HEK293 (cell line): Measurements from ENCODE around the gene FHL1.

Experiments
- CTCF ChIA-PET: fragments of 350-600 bp; formaldehyde crosslinking; extraction: SDS; loops from one replicate; lab custom pipeline; 2021; ENCODE audit warnings: antibody characterized with exemption; lab: Yijun Ruan, JAX
- POLR2A ChIA-PET: fragments of 300-600 bp; formaldehyde crosslinking; extraction: SDS; loops from one replicate; lab custom pipeline; 2020; ENCODE audit warnings: antibody characterized with exemption, inconsistent platforms; lab: Yijun Ruan, JAX
- H3K27ac ChIP-seq: fragments of 200-500 bp; sonication (Bioruptor generic); 2 replicates; pipeline ENCODE4 v1.5.1; 2014; ENCODE audit warnings: low read depth, low read length, control low read depth, inconsistent platforms; ENCODE audit errors: extremely low read depth
- H3K36me3 ChIP-seq, 2 experiments: fragments of 200-500 bp in 1 of 2; sonication (Bioruptor generic) in 1 of 2; 1 replicate in 1 of 2; 2 replicates in 1 of 2; pipeline ENCODE4 v1.5.1; 2014 to 2017; ENCODE audit warnings: inconsistent platforms in 2 of 2, low read length in 2 of 2; ENCODE audit not compliant: control insufficient read depth in 2 of 2, insufficient read depth in 1 of 2
- H3K4me1 ChIP-seq: fragments of 200-500 bp; sonication (Bioruptor generic); 2 replicates; pipeline ENCODE4 v1.5.1; 2014; ENCODE audit warnings: mild to moderate bottlenecking, low read length, inconsistent platforms; ENCODE audit not compliant: control insufficient read depth, insufficient read depth
- H3K4me3 ChIP-seq: 2 replicates; pipeline ENCODE4 v1.5.1; 2011; ENCODE audit warnings: low read depth, mild to moderate bottlenecking, control low read depth, low read length, moderate library complexity
- H3K9me3 ChIP-seq: fragments of 200-500 bp; sonication (Bioruptor generic); 2 replicates; pipeline ENCODE4 v1.5.1; 2014; ENCODE audit warnings: low read depth, low read length, inconsistent platforms; ENCODE audit not compliant: control insufficient read depth, insufficient read depth
- GFI1B ChIP-seq: fragments of 450-650 bp; formaldehyde crosslinking; IDR thresholded peaks from 2 replicates; pipeline ENCODE4 v1.5.1; 2016; ENCODE audit warnings: missing biosample characterization, missing genetic modification characterization
- OSR2 ChIP-seq: fragments of 450-650 bp; formaldehyde crosslinking; IDR thresholded peaks from 2 replicates; pipeline ENCODE4 v1.5.1; 2016; ENCODE audit warnings: missing biosample characterization, missing genetic modification characterization
- PRDM10 ChIP-seq: fragments of 450-650 bp; formaldehyde crosslinking; IDR thresholded peaks from 2 replicates; pipeline ENCODE4 v1.5.1; 2016; ENCODE audit warnings: missing biosample characterization, missing genetic modification characterization
- PRDM6 ChIP-seq: fragments of 450-650 bp; formaldehyde crosslinking; IDR thresholded peaks from 2 replicates; pipeline ENCODE4 v1.5.1; 2017; ENCODE audit warnings: missing biosample characterization, missing genetic modification characterization
- TCF7L2 ChIP-seq: IDR thresholded peaks from 2 replicates; pipeline ENCODE4 v1.6.1; 2011; ENCODE audit warnings: low read depth, mild to moderate bottlenecking, inconsistent platforms, low read length, moderate library complexity, borderline replicate concordance
- ZBTB44 ChIP-seq: fragments of 450-650 bp; IDR thresholded peaks from 2 replicates; pipeline ENCODE4 v1.5.1; 2018; ENCODE audit warnings: missing biosample characterization, mild to moderate bottlenecking, missing genetic modification characterization
- ZNF280D ChIP-seq: fragments of 450-650 bp; formaldehyde crosslinking; IDR thresholded peaks from 2 replicates; pipeline ENCODE4 v1.5.1; 2016; ENCODE audit warnings: missing biosample characterization, missing genetic modification characterization
- ZNF362 ChIP-seq: fragments of 450-650 bp; formaldehyde crosslinking; IDR thresholded peaks from 2 replicates; pipeline ENCODE4 v1.5.1; 2016; ENCODE audit warnings: missing biosample characterization, missing genetic modification characterization
- ZNF513 ChIP-seq: fragments of 450-650 bp; IDR thresholded peaks from 2 replicates; pipeline ENCODE4 v1.5.1; 2018; ENCODE audit warnings: missing biosample characterization, missing genetic modification characterization
- ZNF585B ChIP-seq: fragments of 450-650 bp; formaldehyde crosslinking; IDR thresholded peaks from 2 replicates; pipeline ENCODE4 v1.5.1; 2016; ENCODE audit warnings: missing biosample characterization, missing genetic modification characterization

FHL1 gene

GRCh38 chrX:136183172-136183571 lies 35.8 kb downstream of the FHL1 start:
- ChIA-PET POLR2A (interaction anchor here (0.6 kb wide), 1 partner anchor 132 kb away, joined by 3 read pairs; no protein-coding TSS in a partner anchor), CTCF (interaction anchor here (0.5 to 0.6 kb wide), 3 partner anchors 148 to 262 kb away, joined by 3 to 5 read pairs (median 3); no protein-coding TSS in a partner anchor)

More at GRCh38 chrX:136183172-136183571, 35.8 kb downstream of the FHL1 start:
- H3K4me3 ChIP-seq = no peak overlapping the region
- H3K27ac ChIP-seq = no peak overlapping the region
- TF ChIP-seq PRDM6 (peak; percentile 77), GFI1B (tag by site-specific recombination) (0 out of 2 replicates have a peak, but pooled peaks have one; percentile 23), ZBTB44 (peak; percentile 47; the same call in 1 of the 2 replicates), ZNF585B (tag by site-specific recombination) (no peak), TCF7L2 (peak; percentile 84; the same call in 1 of the 2 replicates), ZNF280D (tag by site-specific recombination) (no peak), PRDM10 (peak; percentile 76), ZNF362 (tag by site-specific recombination) (no peak), ZNF513 (no peak), OSR2 (peak; percentile 31; the same call in 1 of the 2 replicates)
- H3K36me3 ChIP-seq = no peaks in the 10 kb centered on the region; a peak in 1 of 3 replicates
- no peaks in the 10 kb centered on the region for H3K9me3 ChIP-seq
- H3K4me1 ChIP-seq = peaks cover 22% of the 10 kb centered on the region
